Lower leg skin (tissue), 3 donors: ENCODE measurements around the gene CLMP.
"Not testable (repeated sequence)": the region's sequence is repeated elsewhere in the genome, so short reads cannot be mapped to it uniquely, and the experiment has no call there.

Source experiments
- POLR2A ChIP-seq, 2 donors: fragments of 450-650 bp; IDR thresholded peaks; one replicate each; pipeline ENCODE4 v1.6.1; 2016 to 2017; ENCODE audit warnings: antibody characterized with exemption in 2 of 2, mild to moderate bottlenecking in 1 of 2, moderate library complexity in 1 of 2
- TF ChIP-seq, protein P1 (sequence below), 3 donors: fragments of 450-650 bp; IDR thresholded peaks; one replicate each; pipeline ENCODE4 v1.5.1; 2016; ENCODE audit warnings: antibody characterized with exemption in 3 of 3, mild to moderate bottlenecking in 3 of 3, moderate library complexity in 2 of 3

GRCh38 chr11:123059041-123059920, 135.8 kb downstream of the CLMP start:
- TF ChIP-seq, protein P1, sequence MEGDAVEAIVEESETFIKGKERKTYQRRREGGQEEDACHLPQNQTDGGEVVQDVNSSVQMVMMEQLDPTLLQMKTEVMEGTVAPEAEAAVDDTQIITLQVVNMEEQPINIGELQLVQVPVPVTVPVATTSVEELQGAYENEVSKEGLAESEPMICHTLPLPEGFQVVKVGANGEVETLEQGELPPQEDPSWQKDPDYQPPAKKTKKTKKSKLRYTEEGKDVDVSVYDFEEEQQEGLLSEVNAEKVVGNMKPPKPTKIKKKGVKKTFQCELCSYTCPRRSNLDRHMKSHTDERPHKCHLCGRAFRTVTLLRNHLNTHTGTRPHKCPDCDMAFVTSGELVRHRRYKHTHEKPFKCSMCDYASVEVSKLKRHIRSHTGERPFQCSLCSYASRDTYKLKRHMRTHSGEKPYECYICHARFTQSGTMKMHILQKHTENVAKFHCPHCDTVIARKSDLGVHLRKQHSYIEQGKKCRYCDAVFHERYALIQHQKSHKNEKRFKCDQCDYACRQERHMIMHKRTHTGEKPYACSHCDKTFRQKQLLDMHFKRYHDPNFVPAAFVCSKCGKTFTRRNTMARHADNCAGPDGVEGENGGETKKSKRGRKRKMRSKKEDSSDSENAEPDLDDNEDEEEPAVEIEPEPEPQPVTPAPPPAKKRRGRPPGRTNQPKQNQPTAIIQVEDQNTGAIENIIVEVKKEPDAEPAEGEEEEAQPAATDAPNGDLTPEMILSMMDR (IDR thresholded peaks at IDR 0.05), result not testable (repeated sequence)
- TF ChIP-seq POLR2A (IDR thresholded peaks at IDR 0.05), result not testable (repeated sequence)
